Neural progenitor cell (in vitro differentiated cells): Measurements from ENCODE around the gene SAMHD1.

Experiments
- EZH2 ChIP-seq: fragments of 200-600 bp; sonication (generic); IDR thresholded peaks from 2 replicates; pipeline ENCODE4 v1.6.1; 2017; ENCODE audit warnings: antibody characterized with exemption, mild to moderate bottlenecking, moderate library complexity
- TF ChIP-seq, protein P1 (sequence below): fragments of 200-600 bp; sonication (generic); IDR thresholded peaks from 2 replicates; pipeline ENCODE4 v1.5.1; 2017; ENCODE audit warnings: antibody characterized with exemption, mild to moderate bottlenecking

DNA sequence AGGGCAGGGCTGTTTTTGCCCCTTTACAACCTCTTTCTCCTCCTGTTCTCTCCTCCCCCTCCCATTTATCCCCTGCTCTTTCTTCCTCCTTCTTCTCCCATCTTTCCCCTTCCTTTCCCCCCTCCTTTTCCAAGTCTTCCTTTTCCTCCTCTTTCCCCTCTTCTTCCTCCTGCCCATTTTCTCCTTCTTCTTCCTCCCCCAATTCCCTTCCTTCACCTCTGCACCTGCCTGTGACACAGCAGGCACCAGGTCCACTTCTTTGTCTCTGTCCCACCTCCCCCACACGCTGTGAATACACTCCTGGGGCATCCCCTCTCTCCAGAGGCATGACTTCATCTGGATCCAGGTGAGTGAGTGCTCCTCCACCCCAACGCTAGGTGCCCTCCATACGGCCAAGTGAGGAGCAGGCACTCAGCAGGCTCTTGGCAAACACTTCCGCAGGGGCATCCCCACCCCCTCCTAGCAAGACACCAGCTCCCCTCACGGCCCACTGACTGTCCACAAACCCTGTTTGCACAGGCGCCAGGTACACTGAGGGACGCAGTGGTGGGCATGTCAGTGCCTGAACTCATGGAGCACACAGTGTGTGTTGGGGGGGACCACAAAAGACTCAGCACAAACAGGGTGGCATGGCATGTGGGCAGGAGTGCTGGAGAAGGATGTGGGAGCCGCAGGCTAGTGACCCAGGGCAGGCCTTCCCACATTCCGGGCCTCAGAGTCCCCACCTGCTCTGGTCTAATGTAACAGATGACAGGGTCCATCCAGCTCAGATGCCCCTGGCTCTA is 86.2 kb downstream of the SAMHD1 start:
- no peak for TF ChIP-seq EZH2
- TF ChIP-seq, protein P1, sequence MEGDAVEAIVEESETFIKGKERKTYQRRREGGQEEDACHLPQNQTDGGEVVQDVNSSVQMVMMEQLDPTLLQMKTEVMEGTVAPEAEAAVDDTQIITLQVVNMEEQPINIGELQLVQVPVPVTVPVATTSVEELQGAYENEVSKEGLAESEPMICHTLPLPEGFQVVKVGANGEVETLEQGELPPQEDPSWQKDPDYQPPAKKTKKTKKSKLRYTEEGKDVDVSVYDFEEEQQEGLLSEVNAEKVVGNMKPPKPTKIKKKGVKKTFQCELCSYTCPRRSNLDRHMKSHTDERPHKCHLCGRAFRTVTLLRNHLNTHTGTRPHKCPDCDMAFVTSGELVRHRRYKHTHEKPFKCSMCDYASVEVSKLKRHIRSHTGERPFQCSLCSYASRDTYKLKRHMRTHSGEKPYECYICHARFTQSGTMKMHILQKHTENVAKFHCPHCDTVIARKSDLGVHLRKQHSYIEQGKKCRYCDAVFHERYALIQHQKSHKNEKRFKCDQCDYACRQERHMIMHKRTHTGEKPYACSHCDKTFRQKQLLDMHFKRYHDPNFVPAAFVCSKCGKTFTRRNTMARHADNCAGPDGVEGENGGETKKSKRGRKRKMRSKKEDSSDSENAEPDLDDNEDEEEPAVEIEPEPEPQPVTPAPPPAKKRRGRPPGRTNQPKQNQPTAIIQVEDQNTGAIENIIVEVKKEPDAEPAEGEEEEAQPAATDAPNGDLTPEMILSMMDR: no peak
